Adipocyte (in vitro differentiated cells): ENCODE results near the gene VWF.

Source experiments
- DNase-seq: peaks from one replicate; pipeline ENCODE4 v3.0.0-alpha.2; 2015; ENCODE audit warnings: low read depth
- H3K27me3 ChIP-seq: replicated peaks from 2 replicates; pipeline ENCODE4 v1.7.0; 2013; ENCODE audit warnings: mild to moderate bottlenecking, low read length, moderate library complexity; ENCODE audit not compliant: control insufficient read depth, insufficient read depth
- H3K36me3 ChIP-seq: 2 replicates; pipeline ENCODE4 v1.7.0; 2013; ENCODE audit warnings: low read length, mild to moderate bottlenecking, moderate library complexity; ENCODE audit not compliant: control insufficient read depth, insufficient read depth, severe bottlenecking
- H3K4me1 ChIP-seq: 2 replicates; pipeline ENCODE4 v1.7.0; 2013; ENCODE audit warnings: mild to moderate bottlenecking, low read length, moderate library complexity; ENCODE audit not compliant: control insufficient read depth, insufficient read depth
- H3K4me3 ChIP-seq: 2 replicates; pipeline ENCODE4 v1.7.0; 2013; ENCODE audit warnings: mild to moderate bottlenecking, low read length, moderate library complexity
- H3K9ac ChIP-seq: 2 replicates; pipeline ENCODE4 v1.7.0; 2013; ENCODE audit warnings: mild to moderate bottlenecking, low read length, moderate library complexity
- H3K9me3 ChIP-seq: 2 replicates; pipeline ENCODE4 v1.7.0; 2013; ENCODE audit warnings: mild to moderate bottlenecking, low read length, moderate library complexity; ENCODE audit not compliant: control insufficient read depth

VWF gene

DNA sequence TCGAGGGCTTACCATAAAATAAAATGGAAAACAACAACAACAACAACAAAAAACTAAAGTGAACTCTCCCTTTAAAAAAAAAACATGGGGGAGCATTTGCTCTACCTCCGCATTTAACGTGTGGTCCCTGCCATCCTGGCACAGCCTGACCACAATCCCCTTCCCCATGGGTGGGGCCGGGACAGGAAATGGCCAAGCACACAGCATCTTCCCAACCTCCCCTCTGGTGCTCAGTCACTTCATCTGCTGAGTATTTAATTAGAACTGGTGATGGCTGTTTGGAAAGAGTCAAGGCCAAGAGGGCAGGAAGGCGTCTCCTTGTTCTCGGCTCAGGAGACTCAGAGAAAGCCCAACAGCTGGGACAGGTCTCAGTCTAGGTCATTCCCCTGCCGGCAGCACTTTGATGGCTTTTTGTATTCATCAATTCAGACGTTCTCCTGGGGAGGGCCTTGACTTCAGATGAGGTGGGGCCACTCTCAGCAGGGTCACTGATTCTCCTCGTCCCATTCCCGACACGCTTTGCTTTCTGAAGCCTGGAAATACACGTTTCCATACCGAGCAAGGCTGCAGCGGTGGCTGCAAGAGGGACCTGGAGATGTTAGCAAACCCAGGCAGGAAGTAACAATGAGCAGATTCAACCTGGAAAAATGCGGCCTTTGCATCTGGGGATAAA, 223.8 kb downstream of the VWF start:
- Histone ChIP-seq H3K4me1 (no peaks in the 10 kb centered on the region), H3K36me3 (no peaks in the 10 kb centered on the region), H3K4me3 (no peak overlapping the region), H3K9me3 (peaks cover 9% of the 10 kb centered on the region), H3K27me3 (peaks cover 26% of the 10 kb centered on the region), H3K9ac (no peak overlapping the region)
- DNase-seq = no peak

DNA sequence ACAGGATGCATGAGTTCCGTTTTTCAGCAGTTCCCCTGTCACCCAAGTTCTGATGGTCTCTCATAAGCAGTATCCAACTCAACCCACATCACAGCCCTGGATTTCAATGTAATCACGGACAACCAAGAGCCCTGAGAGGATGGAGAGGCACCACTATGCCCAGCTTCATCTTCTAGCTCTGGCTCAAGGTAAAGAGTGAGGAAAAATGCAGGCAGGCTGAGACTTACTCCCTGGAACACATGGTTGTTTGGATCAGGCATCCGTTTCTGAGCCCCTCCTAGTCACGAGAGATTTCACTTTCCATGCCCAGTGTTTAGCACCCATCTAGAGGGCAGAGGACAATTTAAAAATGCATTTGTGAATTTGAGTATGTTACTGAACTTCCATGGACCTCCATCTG, 224.4 kb downstream of the VWF start:
- H3K9ac ChIP-seq = no peak overlapping the region
- peaks cover 24% of the 10 kb centered on the region for H3K27me3 ChIP-seq
- DNase-seq = no peak
- H3K36me3 ChIP-seq = no peaks in the 10 kb centered on the region
- H3K9me3 ChIP-seq = peaks cover 9% of the 10 kb centered on the region
- H3K4me3 ChIP-seq = no peak overlapping the region
- H3K4me1 ChIP-seq = no peaks in the 10 kb centered on the region

DNA sequence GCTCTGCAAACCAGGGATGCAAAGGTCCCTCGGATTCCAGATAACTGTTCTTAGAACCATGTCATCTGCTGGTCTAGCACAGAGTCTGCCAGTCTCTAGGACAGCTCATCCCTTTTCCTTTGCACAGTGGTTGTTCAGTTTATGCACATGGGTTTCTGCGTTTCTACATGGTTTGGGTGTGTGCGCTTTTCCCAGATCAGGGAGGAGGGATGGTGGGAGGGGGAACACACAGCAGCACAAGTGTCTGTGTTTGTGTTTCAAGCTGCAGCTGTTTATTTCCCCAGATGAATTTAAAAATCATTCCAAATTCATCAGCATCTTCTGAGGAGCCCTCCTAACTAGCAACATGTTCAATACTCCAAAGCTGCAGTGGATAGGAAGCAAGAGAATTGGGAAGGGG, 224.8 kb downstream of the VWF start:
- H3K4me3 ChIP-seq = no peak overlapping the region
- no peaks in the 10 kb centered on the region for H3K36me3 ChIP-seq
- H3K9me3 ChIP-seq = peaks cover 9% of the 10 kb centered on the region
- no peaks in the 10 kb centered on the region for H3K4me1 ChIP-seq
- peaks cover 20% of the 10 kb centered on the region for H3K27me3 ChIP-seq
- no peak for DNase-seq
- H3K9ac ChIP-seq = no peak overlapping the region

DNA sequence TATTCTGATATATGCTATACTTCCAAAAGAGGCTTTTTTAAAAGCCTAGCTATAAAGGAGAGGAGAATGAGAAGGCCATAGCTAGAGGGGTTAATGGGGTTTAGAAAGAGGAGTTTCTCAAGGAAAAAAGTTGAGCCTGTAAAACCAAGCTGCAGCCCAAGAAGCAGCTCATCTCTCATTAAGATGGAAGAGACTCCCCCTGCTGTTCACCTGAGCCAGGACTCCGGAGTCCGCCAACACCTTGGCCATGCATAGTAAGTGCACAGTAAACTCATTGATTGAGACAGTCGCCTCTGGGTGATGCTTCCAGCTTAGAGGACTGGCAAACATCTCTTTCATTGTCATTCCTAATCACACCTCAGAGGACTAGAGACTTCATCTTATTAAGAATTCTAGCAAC, 225.6 kb downstream of the VWF start:
- no peak for DNase-seq
- H3K4me1 ChIP-seq = no peaks in the 10 kb centered on the region
- peaks cover 19% of the 10 kb centered on the region for H3K27me3 ChIP-seq
- H3K4me3 ChIP-seq = no peak overlapping the region
- peaks cover 9% of the 10 kb centered on the region for H3K9me3 ChIP-seq
- no peak overlapping the region for H3K9ac ChIP-seq
- H3K36me3 ChIP-seq = no peaks in the 10 kb centered on the region
